A673 (cell line): ENCODE data around the gene PLEKHA8. TPM values are rescaled to one million over a fixed set of nuclear protein-coding genes. Genes with fewer than 3 reads are reported as not detected.

Experiments used
- BruUV-seq: library from RNA; stranded (reverse); fragments of 400-500 nt; replicated peaks from 2 replicates; lab custom pipeline; 2021; lab: Mats Ljungman, UMichigan
- CTCF ChIA-PET: fragments of 300-600 bp; sonication (Branson Sonifier 250); formaldehyde crosslinking; loops from one replicate; lab custom pipeline; 2022; ENCODE audit warnings: antibody characterized with exemption; lab: Charles Lee
- POLR2A ChIA-PET: fragments of 300-600 bp; sonication (Branson Sonifier 250); formaldehyde crosslinking; loops from one replicate; lab custom pipeline; 2022; ENCODE audit warnings: antibody characterized with exemption; ENCODE audit not compliant: low non-redundant PET; lab: Charles Lee
- DNase-seq: peaks from one replicate; pipeline ENCODE4 v3.0.0-alpha.2; 2015; ENCODE audit warnings: low spot score
- H3K27ac ChIP-seq: fragments of 200-600 bp; sonication (generic); 2 replicates; pipeline ENCODE4 v1.5.1; 2016; ENCODE audit warnings: mixed run types, low read depth, mild to moderate bottlenecking, mixed read lengths, antibody characterized with exemption, low read length; ENCODE audit not compliant: poor library complexity, severe bottlenecking
- H3K27me3 ChIP-seq: fragments of 200-600 bp; sonication (generic); replicated peaks from 2 replicates; pipeline ENCODE4 v1.6.1; 2017; ENCODE audit warnings: mixed run types, low read depth, mild to moderate bottlenecking, mixed read lengths, antibody characterized with exemption, low read length; ENCODE audit not compliant: insufficient read depth, poor library complexity
- H3K36me3 ChIP-seq: fragments of 200-600 bp; sonication (generic); 2 replicates; pipeline ENCODE4 v1.6.1; 2016; ENCODE audit warnings: mixed run types, mild to moderate bottlenecking, mixed read lengths, antibody characterized with exemption, low read length; ENCODE audit not compliant: insufficient read depth, poor library complexity, severe bottlenecking
- H3K4me1 ChIP-seq: fragments of 200-600 bp; sonication (generic); 2 replicates; pipeline ENCODE4 v1.6.1; 2017; ENCODE audit warnings: mixed run types, mild to moderate bottlenecking, mixed read lengths, antibody characterized with exemption, low read length; ENCODE audit not compliant: insufficient read depth, poor library complexity, severe bottlenecking
- H3K4me3 ChIP-seq: fragments of 200-600 bp; sonication (generic); 2 replicates; pipeline ENCODE4 v1.5.1; 2016; ENCODE audit warnings: low read depth, mixed run types, mild to moderate bottlenecking, mixed read lengths, low read length; ENCODE audit not compliant: poor library complexity, severe bottlenecking
- H3K9me3 ChIP-seq: fragments of 200-600 bp; sonication (generic); 2 replicates; pipeline ENCODE4 v1.6.1; 2016; ENCODE audit warnings: mixed run types, low read depth, mild to moderate bottlenecking, mixed read lengths, antibody characterized with exemption, low read length; ENCODE audit not compliant: poor library complexity, severe bottlenecking
- CTCF ChIP-seq: fragments of 300-800, 200-600 bp; sonication (generic); conservative IDR thresholded peaks from 2 replicates; pipeline ENCODE4 v1.5.1; 2017; ENCODE audit warnings: low read depth, mild to moderate bottlenecking, antibody characterized with exemption, low read length, moderate library complexity, mixed read lengths
- EZH2 ChIP-seq: fragments of 200-600 bp; sonication (generic); IDR thresholded peaks from 2 replicates; pipeline ENCODE4 v1.6.1; 2017; ENCODE audit warnings: borderline replicate concordance, low read depth, mild to moderate bottlenecking, mixed read lengths, antibody characterized with exemption, low read length; ENCODE audit not compliant: poor library complexity, severe bottlenecking
- intact Hi-C: fragments of 100-400 bp; cut with micrococcal nuclease; formaldehyde crosslinking; loops from one replicate; pipeline ENCODE4 v1.10.0; 2022; ENCODE audit not compliant: unreplicated experiment
- total RNA-seq: library from RNA; stranded (reverse); gene quantifications from 2 replicates; pipeline ENCODE4 v1.2.3, GENCODE V29; 2021

The PLEKHA8 gene
- total RNA-seq, 1 experiment from 2014 or later = 22.2 TPM

- no peaks in the 10 kb centered on the region for H3K27me3 ChIP-seq
- POLR2A ChIA-PET = no interaction called here
- BruUV-seq = no TSS peak
- no peak for DNase-seq
- H3K4me3 ChIP-seq = no peak overlapping the region
- peaks cover 17% of the 10 kb centered on the region for H3K9me3 ChIP-seq
- TF ChIP-seq CTCF (no peak), EZH2 (no peak)
- no peaks in the 10 kb centered on the region for H3K4me1 ChIP-seq
- CTCF ChIA-PET = no interaction called here
- H3K36me3 ChIP-seq = no peaks in the 10 kb centered on the region
- intact Hi-C loops = no loop called here
- no peak overlapping the region for H3K27ac ChIP-seq
Observed at GRCh38 chr7:29995652-29996051, 32.6 kb upstream of the PLEKHA8 start.

GRCh38 chr7:29996321-29996720 lies 31.9 kb upstream of the PLEKHA8 start:
- no peak overlapping the region for H3K27ac ChIP-seq
- no peak overlapping the region for H3K4me3 ChIP-seq
- no peak for DNase-seq
- no peaks in the 10 kb centered on the region for H3K36me3 ChIP-seq
- H3K4me1 ChIP-seq = no peaks in the 10 kb centered on the region
- no peaks in the 10 kb centered on the region for H3K27me3 ChIP-seq
- CTCF ChIA-PET = no interaction called here
- intact Hi-C loops = no loop called here
- peaks cover 17% of the 10 kb centered on the region for H3K9me3 ChIP-seq
- TF ChIP-seq CTCF (no peak), EZH2 (no peak)
- no TSS peak for BruUV-seq
- POLR2A ChIA-PET = no interaction called here

GRCh38 chr7:29998489-29998888 lies 29.7 kb upstream of the PLEKHA8 start:
- intact Hi-C loops = no loop called here
- ChIA-PET CTCF (no interaction called here), POLR2A (no interaction called here)
- Histone ChIP-seq H3K36me3 (no peaks in the 10 kb centered on the region), H3K4me1 (peaks cover 12% of the 10 kb centered on the region), H3K27me3 (no peaks in the 10 kb centered on the region), H3K9me3 (peaks cover 9% of the 10 kb centered on the region), H3K4me3 (no peak overlapping the region), H3K27ac (no peak overlapping the region)
- no peak for DNase-seq
- no TSS peak for BruUV-seq
- TF ChIP-seq CTCF = no peak
- no peak for TF ChIP-seq EZH2
